DLD1 (cell line): ENCODE data around the gene CEP63.

Experiments
- in situ Hi-C: cut with HindIII; loops from 2 replicates; pipeline ENCODE4 v1.10.0; 2017; ENCODE audit warnings: low sequenced_read_pairs

The CEP63 gene

GRCh38 chr3:134606033-134607025 is 120.5 kb downstream of the CEP63 start:
- in situ Hi-C loops = no loop called here

- in situ Hi-C loops = no loop called here
Measured at GRCh38 chr3:134607054-134608022, 121.5 kb downstream of the CEP63 start.

- in situ Hi-C loops = no loop called here
Measured at GRCh38 chr3:134608023-134608770, 122.3 kb downstream of the CEP63 start.

- in situ Hi-C loops = no loop called here
Measured at GRCh38 chr3:134608771-134609435, 123.0 kb downstream of the CEP63 start.

GRCh38 chr3:134609821-134610431 is 124.1 kb downstream of the CEP63 start:
- in situ Hi-C loops = no loop called here

GRCh38 chr3:134610432-134611385 is 124.9 kb downstream of the CEP63 start:
- in situ Hi-C loops = no loop called here

GRCh38 chr3:134611516-134611915 is 125.7 kb downstream of the CEP63 start:
- in situ Hi-C loops = no loop called here

GRCh38 chr3:134613006-134613520 is 127.2 kb downstream of the CEP63 start:
- in situ Hi-C loops = no loop called here

GRCh38 chr3:134614955-134615354 is 129.1 kb downstream of the CEP63 start:
- in situ Hi-C loops = no loop called here

GRCh38 chr3:134615743-134616142 is 129.9 kb downstream of the CEP63 start:
- in situ Hi-C loops = no loop called here

- in situ Hi-C loops = no loop called here
Measured at GRCh38 chr3:134617608-134618477, 132.0 kb downstream of the CEP63 start.

- in situ Hi-C loops = no loop called here
Measured at GRCh38 chr3:134618478-134619300, 132.8 kb downstream of the CEP63 start.

- in situ Hi-C loops = no loop called here
Measured at GRCh38 chr3:134619301-134619615, 133.4 kb downstream of the CEP63 start.

GRCh38 chr3:134619884-134620445 is 134.1 kb downstream of the CEP63 start:
- in situ Hi-C loops = no loop called here

- in situ Hi-C loops = no loop called here
Measured at GRCh38 chr3:134620476-134621115, 134.7 kb downstream of the CEP63 start.

GRCh38 chr3:134621854-134622253 is 136.0 kb downstream of the CEP63 start:
- in situ Hi-C loops = no loop called here
